HG02973 (cell line): Measurements from ENCODE around the gene PZP.

Experiments
- ATAC-seq: cut with Tn5 transposase; IDR thresholded peaks from one replicate; pipeline ENCODE4 v1.9.1; 2021; ENCODE audit warnings: moderate library complexity; ENCODE audit not compliant: unreplicated experiment

The PZP gene

DNA sequence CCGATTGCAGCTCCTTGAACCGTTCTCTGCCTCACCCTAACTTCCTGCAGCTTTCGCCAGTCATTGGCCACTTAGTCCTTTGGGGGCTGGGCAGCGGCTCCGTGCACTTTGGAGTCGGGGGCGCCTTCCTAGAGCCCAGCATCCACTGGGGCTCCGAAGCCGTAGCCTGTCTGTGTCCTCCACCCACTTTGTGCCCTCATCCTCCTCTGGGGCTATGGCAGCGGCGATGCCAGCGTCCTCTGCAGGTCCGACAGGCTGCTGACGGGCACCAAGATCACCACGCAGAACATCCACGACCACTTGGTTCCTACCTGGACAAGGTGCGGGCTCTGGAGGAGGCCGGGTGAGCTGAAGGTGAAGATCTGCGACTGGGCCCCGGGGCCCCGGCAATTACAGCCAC is 80.7 kb downstream of the PZP start:
- ATAC-seq = no peak

DNA sequence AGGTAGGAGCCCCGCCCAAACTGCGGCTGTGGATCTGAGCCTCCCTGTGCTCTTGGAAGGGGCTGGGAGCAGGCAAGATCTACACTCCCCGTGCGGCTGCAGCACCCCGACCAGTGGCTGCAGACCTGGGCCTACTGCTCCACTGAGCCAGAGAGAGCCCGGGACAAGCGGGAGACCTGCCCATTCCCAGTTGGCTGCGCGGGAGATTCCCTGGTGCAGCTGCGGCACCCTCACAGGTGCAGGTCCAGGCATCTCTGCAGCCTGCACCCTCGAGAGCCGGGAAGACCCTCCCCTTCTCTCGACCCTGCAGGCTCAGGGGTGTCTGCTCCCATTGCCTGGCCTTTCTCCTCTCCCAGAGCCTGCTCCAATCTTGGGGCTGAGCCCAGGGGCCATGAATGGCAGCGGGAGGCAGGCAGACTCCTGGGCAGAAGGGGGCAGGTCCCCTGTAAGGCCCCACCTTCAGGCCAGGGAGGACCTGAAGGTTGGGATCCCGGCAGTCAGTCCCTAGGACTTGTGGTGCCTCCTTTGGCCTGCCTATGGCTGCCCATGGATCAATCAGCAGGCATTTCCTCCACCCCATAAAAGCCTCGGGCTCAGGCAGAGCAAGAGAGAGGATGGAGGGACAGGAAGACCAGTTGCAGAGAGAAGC is 83.7 kb downstream of the PZP start:
- no peak for ATAC-seq

DNA sequence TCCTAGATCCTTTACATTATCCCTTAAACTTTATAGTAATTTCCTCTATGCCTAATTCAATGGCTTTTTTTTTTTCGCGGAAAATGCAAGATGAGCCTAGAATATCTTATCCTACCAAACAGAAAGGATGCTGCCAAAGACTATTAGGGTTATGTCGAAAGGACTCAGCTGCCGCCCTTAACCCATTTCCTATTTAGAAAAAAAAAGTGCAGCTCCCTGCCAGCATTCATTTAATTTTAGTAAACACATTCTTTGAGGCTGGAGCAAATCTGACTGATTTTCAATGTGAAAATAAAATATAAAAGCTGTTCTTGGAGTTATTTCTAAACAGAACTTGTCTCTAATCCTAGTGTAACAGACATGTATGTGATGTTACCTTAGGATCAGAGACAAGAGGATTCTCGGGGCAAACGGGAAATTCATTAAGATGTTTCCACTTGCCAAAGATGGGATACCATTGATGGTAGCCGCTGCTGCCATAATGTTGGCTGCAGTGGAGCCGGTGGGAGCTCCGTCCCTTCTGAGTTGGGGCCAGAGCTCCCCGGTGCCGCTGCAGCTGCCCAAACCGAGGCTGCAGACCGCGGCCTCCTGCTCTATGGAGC is 84.3 kb downstream of the PZP start:
- ATAC-seq = no peak

DNA sequence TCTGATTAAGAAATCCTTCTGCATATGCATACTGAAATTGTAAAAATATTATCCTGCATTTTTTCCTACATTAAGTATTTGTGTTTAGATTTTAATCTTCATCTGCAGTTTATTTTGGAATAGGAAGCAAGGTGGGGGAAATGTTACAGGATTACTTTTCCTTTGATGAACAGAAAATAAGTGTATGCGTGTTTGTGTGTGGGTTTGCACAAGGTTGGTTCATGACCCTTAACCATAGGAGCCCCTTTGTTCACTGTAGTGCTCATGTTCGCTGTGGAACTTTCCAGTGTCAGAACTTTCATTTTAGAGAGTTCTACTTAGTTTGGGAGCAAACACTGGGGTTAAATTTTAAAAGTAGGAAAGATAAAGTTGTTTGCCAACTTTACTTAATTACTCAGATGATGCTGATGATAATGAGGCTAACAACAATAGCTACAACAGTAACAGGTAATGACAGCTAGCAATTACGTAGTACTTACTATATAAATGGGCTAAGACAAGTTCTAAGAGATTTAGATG is 86.0 kb downstream of the PZP start:
- ATAC-seq = no peak

DNA sequence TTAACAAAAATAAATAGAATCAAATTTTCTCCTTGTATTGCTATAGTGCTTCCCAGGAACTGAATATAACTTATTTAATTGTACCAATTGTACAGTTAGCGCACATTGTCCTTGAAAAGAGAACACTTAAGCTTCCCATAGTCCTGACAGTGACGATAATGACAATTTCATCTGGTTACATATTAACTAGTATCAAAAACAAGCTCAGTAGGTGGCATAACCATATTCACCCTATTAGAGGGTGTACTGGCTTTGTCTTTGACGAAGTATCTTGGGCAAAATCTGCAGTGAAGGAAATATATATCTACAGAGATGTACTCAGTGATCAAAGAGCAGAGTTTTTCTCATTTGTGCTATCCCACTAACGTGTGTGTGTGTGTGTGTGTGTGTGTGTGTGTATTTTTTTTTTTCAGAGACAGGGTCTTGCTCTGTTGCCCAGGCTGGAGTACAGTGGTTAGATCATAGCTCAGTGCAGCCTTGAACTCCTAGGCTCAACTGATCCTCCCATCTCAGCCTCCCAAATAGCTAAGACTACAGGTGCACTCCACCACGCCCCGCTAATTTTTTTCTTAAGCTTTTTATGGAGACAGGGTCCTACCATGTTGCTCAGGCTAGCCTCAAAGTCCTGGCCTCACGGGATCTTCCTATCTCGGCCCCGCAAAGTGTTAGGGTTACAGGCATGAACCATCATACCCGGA is 87.6 kb downstream of the PZP start:
- no peak for ATAC-seq

DNA sequence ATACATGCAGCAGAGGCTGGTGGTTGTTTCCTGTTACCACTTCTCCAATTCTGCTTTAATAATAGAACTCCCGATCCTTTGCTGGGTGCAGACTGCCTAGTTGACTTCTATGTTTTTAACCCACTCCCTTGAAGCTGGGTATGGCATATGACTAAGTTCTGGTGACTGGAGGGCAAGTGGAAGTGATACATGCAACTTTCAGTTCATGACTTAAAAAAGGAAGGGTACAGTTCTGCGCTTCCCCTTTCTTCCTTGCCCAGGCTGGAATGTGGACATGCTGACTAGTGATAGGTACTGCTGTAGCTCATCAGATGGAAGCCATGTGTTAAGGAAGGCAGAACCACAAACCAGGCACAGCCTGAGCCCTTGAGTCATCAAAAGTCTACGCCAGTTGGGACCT is 90.0 kb downstream of the PZP start:
- ATAC-seq = no peak

DNA sequence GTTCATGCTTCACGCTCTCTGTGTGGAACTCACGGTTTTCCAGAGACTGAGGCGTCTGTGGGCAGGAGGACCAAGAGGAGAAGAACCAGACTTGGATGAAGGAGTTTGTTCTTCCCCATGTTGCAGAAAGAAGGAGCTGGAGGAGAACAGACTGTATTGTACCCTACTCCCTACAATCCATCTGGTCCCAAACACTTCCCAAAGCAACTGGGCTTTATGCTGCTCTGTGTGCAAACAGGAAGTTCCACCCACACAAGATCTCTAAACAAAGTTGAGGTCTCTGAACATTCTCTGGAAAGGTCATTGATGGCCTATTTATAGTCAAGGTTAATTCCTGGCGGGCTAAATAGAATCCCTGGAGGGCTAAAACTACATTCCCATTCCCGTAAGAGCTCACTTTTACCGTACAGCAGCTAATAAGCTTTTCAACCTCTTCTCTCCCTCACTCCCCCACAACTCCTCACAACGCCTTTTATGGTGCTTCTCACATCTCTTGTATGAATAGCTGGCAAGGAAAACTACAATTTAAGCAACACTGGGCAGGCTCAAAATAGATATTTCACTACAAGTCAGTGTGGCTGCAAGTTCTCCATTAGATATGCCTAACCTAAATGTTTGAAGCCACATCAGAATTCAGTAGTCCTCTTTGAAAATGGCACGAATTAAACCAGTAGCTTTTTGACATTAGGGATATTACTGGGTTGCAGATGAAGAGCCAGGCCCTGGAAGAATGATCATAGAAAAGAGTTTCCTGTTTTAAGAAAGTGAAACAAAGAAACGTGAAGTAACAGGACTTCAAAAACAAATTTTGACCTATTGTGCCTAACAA is 92.2 kb downstream of the PZP start, which contains the start of gene A2M:
TSS of gene A2M (minus strand) at position 189 of the 829 bp plus-strand sequence. CDS start at position 119, 70 bp downstream.
- no peak for ATAC-seq

DNA sequence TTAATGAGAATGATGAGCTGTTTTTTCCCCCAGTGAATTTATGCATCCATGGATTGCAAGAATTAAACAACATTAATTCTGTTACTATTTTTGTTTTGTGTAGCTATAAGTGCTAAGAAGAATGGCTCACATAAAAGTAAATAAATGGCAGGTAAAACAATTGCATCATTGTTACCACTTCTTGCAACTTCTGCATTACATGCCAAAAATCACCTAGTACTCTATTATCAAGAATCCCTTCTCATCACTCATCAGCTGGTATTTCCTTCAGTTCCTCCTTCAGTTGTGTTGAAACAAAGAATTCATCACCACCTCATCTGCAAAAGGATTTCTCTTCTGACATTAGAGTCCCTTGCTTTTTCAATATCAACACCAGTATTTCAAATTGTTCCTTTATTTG is 93.2 kb downstream of the PZP start:
- no peak for ATAC-seq

DNA sequence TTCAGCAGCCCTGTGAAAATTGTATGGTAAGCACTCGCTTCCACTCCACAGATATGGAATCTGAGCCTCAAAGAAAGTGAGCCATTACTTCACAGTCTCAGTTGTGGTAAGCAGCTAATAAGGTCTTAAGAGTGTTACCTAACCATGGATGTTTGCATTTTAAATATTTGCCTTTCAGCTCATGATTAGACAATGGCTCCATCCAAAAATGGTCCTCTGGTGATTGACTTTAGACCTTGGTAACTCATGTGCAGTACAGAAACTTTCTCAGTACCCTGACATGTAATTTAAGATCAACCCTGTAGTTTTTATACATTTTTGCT is 94.2 kb downstream of the PZP start:
- no peak for ATAC-seq

DNA sequence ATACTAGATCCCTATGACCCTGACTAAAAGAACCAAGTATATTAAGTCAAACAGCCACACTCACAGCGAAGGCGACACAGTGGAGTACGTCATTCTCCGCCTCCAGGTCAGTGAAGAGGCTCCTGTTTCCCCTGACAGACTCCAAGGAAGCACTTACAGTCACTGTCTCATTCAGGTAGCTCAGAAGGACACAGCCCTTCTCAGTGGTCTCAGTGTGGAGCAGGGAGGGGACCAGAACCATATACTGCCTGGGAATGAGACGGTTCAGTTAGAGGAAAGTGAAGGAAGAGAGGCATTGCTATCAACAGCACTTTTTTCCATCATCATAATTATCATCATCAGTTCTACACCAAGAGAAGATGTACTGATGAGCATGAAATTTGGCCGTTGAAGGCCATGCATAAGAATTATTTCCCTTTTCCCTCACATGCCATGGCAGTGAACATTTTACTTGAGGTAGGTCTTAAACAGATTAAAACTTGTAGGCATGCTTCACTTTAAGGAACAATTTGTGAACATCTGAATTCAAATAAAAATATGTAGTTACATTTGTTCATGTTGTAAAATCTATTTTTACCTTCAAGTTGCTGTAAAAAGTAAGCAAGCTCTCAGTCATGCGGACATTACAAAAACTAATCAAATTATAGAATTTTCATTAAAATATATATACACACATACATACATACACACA is 94.8 kb downstream of the PZP start:
- no peak for ATAC-seq

DNA sequence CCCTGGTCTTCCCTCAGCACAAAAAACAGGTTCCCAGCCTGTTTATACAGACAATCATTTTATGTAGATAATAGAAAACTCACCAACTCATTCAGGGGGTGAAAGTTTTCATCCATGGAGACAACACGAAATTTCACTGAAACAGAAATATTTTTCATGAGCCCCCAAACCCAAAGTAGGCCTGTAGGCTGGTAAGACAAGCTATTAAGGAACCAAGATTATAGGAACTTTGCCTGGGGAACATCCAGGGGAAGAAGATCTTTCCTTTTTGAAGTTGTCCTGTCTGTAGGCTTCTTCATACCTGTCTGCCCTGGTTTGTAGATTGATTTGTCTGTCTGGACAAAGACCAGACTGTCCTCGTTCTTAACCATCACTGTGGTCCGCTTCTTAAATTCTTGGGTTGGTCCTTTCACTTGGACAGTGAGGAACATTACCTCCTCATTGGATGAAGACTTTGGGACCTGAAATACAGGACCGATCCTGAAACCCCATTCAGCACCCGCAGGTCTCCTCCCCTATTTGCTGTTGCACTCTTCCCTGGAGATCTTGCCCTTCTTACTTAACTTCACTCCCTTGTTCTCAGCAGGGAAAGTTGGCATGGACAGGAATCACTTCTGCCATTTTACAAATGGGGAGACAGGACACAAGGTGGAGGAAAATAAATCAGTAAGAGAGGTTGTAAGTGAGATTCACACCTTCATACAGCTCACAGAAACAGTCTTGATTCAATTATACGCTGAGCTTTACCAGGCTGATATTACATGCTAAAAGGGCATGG is 95.9 kb downstream of the PZP start:
- ATAC-seq = no peak

DNA sequence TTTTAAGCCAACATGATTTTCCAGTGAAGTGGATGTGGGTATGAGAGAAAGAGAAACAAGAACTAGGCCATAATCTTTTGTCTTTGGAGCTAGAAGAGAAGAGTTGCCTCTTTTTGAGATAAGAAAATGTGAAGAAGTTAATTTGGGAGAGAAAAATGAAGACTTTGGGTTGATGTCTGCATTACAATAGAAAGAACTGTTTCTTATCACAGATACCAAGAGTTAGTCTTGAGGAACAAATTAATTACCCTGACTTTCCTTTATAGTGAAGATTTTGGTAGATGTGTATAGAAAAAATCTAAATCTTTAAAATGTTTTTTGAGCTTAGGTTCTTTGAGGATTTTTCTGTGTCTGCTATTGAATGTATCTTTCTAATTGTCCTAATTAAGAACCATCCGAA is 96.7 kb downstream of the PZP start:
- ATAC-seq = no peak

DNA sequence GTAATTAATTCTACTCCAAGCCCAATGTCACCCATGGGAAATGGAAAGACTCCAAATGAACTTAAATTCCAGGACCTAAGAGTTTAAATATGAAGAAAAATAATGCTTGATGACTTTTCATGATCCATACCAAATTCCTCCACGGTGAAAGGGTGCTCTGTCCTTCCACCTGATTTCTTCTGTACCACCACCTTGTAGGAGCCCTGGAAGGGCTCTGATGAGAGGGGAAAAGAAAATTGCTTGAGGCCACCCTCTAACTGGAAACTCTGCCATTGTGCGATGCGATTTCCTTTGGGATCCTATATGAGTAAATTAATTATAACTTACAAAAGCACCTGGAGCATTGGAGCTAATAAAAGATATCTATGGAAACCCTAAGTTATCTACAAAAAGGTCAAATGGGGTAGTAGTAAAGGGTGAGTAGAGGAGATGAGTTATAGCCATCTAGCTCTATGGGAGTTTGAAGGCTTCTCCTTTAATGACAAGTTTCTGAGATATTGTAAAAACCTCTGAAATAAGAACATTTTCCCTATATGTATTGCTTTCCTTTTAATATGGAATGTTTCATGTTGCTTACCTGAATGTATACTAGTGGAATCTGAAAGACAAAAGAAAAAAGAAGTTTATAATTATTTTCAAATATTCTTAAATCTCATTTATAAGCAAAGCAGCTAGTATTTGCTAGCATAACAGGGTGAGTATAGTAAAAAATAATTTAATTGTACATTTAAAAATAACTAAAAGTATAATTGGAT is 98.3 kb downstream of the PZP start:
- no peak for ATAC-seq

DNA sequence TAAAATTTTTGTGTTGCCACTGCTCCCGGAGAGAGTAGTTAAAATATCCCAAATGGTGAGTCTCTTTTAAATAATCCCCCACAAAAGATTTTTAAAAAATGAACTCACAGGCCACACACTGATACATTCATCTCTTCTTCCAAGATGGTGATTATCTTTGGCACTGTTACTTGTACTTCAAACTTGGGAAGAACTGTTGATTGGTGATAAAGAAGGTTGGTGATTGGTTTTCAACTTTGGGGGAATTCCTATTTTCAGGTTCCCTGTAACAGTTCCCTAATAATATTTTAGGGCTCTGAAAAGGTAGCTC is 99.0 kb downstream of the PZP start:
- no peak for ATAC-seq

DNA sequence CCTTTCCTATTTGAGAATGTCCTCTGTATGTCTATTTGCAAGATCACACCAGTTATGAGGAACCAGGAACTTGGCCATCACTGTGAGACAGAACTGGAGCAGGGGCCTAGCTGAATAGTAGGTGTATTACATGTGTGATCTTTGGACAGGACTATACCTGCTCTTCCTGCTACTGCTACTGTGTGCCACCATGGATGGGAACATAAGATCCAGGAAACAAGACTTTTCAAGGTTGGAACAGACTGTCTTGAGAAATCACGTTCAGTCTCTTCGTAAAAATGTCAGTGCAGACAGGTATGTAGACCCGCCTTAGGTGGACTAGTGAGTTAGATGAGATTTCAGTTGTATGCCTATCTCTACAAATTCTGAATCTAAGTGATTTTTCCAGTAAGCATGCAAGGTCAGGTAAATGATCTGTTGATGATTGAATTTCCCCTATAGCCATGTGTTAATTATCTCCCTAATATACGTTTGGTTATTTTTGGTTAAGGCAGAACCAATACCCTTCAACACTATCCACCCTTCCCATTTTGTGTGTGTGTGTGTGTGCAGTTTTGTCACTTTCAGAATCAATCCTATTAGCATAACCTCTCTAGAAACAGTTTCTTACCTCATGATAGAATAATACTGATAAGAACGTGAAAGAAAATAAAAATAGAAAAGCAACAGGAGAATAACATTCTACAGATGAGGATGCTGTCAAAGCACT is 99.5 kb downstream of the PZP start:
- ATAC-seq = no peak

DNA sequence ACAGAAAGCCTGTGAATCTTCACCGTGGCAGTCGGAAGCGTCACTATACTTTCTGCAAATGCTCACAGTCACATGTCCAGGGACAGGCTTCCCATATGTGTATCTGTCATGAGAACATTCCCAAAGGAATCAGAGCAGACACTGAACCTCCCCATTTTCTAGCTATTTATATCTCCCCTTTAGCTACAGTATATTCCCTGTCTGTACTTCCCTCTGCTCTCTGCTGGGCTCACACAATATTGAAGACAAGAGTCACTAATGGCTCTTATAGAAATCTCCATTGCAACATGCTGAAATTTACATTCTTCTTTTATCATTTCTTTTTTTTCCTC is 100.7 kb downstream of the PZP start:
- no peak for ATAC-seq

DNA sequence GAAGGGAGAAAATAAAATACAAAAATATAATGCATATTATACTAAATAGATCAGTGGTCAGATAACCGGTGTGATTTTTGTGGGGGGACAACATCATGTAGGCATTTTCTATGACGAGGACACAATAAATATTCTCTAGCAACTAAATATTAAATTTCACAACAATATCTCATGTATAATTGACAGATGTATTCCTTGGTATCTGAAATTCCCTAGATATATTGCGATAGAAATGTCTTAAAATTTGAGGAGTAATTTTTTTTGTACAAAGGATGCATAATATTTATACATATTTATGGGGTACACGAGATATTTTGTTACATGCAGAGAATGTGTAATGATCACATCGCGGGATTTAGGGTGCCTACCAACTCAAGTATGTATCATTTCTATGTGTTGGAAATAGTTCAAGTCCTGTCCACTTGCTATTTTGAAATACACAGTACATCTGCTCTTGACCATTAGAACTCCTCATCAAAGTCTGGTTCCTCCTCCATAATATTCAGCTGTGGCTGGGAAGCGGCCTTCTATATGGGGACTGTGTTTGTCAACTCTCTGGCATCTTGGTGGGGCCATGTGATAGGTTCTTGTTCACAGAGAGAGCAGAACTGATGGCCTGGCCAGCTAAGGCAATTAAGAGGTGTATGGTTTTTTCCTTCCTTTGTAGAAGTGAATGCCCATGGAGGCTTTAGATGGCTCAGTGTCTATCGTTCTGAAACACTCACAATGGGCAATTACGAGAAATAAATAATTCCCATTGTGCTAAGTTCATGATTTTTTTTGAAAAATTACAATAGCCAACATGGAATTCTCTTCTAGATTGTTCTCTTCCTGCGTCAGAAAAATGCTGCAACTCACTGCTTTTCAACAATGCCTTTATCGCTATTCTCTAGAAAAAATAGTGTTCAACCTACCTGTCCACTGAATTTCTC is 101.3 kb downstream of the PZP start:
- no peak for ATAC-seq

DNA sequence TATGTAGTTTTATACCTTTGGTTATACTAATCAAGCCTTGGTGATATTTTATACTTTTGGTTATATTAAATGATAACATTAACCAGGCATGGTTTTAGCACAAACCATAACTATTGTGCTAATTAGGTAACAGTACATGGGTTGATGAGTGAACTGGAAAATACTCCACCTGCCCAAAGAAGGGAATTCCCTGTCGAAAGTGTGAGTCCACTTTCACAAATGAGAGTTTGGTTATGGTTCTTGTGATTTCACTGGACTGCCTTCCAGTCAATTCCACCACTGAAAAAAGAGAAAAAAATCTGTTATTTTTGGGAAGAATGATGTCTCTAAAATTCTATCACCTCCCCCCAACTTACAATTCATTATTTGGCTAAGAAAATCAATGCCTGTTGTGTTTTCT is 102.1 kb downstream of the PZP start:
- no peak for ATAC-seq
